ENCODE data around the gene MKS1. TPM values are rescaled to one million over a fixed set of nuclear protein-coding genes. Genes with fewer than 3 reads are reported as not detected.

The MKS1 gene
- 13.9 and 16.3 TPM in 2 replicates for total RNA-seq

GRCh38 chr17:58219007-58219788 lies at the start of gene MKS1:
MKS1 (minus strand) TSS chr17:58219255; CDS start chr17:58219230, 25 bp downstream.

GRCh38 chr17:58238147-58238634 lies 19.1 kb upstream of the MKS1 start, which contains the start of gene LPO:
LPO (plus strand) TSS chr17:58238584; CDS start chr17:58242980, 4,396 bp downstream.

GRCh38 chr17:58192612-58193011 lies 26.4 kb downstream of the MKS1 start, which contains the start of gene EPX:
EPX (plus strand) TSS chr17:58192726; CDS start chr17:58192847, 121 bp downstream.

GRCh38 chr17:58166682-58167081 lies 52.4 kb downstream of the MKS1 start, which contains the start of gene OR4D2:
OR4D2 (plus strand) TSS chr17:58166982; CDS start chr17:58169656, 2,674 bp downstream.

Other genes starting within 250 kb of the MKS1 start
- 22.5 and 28.5 TPM in 2 replicates for gene VEZF1, start 231.0 kb downstream of the MKS1 start, total RNA-seq
- gene SRSF1, start 212.0 kb downstream of the MKS1 start, total RNA-seq, result 371 and 490 TPM in 2 replicates
- gene DYNLL2, start 135.8 kb downstream of the MKS1 start, total RNA-seq, result 17.7 and 19.2 TPM in 2 replicates
- not detected in 2 replicates for gene OR4D1, start 70.9 kb downstream of the MKS1 start, total RNA-seq
- gene OR4D2, start 52.3 kb downstream of the MKS1 start, total RNA-seq, result not detected in 2 replicates
- not detected in 2 replicates for gene EPX, start 26.5 kb downstream of the MKS1 start, total RNA-seq
- gene LPO, start 19.3 kb upstream of the MKS1 start, total RNA-seq, result not detected in 2 replicates
- 0.09 and 0.47 TPM in 2 replicates for gene MPO, start 61.7 kb upstream of the MKS1 start, total RNA-seq
- gene TSPOAP1, start 109.5 kb upstream of the MKS1 start, total RNA-seq, result 0.26 and 1.1 TPM in 2 replicates
- 42.9 and 50.0 TPM in 2 replicates for gene SUPT4H1, start 132.9 kb upstream of the MKS1 start, total RNA-seq
- gene RNF43, start 198.3 kb upstream of the MKS1 start, total RNA-seq, result under 0.01 TPM in 1 of 2 replicates, not detected in the other